LNCAP (cell line): ENCODE results near the gene RPL14.

Experiments
- CTCF ChIP-seq: fragments of 450-650 bp; IDR thresholded peaks from 2 replicates; pipeline ENCODE4 v1.5.1; 2017; ENCODE audit warnings: mild to moderate bottlenecking

RPL14 gene

GRCh38 chr3:40452876-40453730 lies 4.0 kb upstream of the RPL14 start:
- TF ChIP-seq CTCF, result no peak

- TF ChIP-seq CTCF, result no peak
These were observed 3.2 kb upstream of the RPL14 start for GRCh38 chr3:40453933-40454332.

- no peak for TF ChIP-seq CTCF
These were observed 1.8 kb upstream of the RPL14 start for GRCh38 chr3:40455328-40455727.

- no peak for TF ChIP-seq CTCF
These were observed 730 bp upstream of the RPL14 start for GRCh38 chr3:40456279-40456939.

GRCh38 chr3:40458473-40458872 lies 1.3 kb downstream of the RPL14 start:
- TF ChIP-seq CTCF, result no peak

- TF ChIP-seq CTCF, result no peak
These were observed 4.0 kb downstream of the RPL14 start for GRCh38 chr3:40461161-40461560.

- TF ChIP-seq CTCF, result no peak
These were observed 6.4 kb downstream of the RPL14 start for GRCh38 chr3:40463579-40463978.
